GM21360 (cell line): ENCODE measurements around the gene SLC6A17.

ENCODE experiments used
- ATAC-seq: cut with Tn5 transposase; IDR thresholded peaks from one replicate; pipeline ENCODE4 v1.9.1; 2021; ENCODE audit warnings: mild to moderate bottlenecking, moderate library complexity; ENCODE audit not compliant: unreplicated experiment

The SLC6A17 gene

GRCh38 chr1:110218137-110218536 lies 67.8 kb downstream of the SLC6A17 start:
- ATAC-seq: no peak

- no peak for ATAC-seq
Observed at GRCh38 chr1:110218739-110219138, 68.4 kb downstream of the SLC6A17 start.

- no peak for ATAC-seq
Observed at GRCh38 chr1:110220324-110220723, 70.0 kb downstream of the SLC6A17 start.

- ATAC-seq: no peak
Observed at GRCh38 chr1:110221119-110221518, 70.8 kb downstream of the SLC6A17 start.

GRCh38 chr1:110223127-110223526 lies 72.8 kb downstream of the SLC6A17 start:
- no peak for ATAC-seq

- ATAC-seq: no peak
Observed at GRCh38 chr1:110223581-110223980, 73.3 kb downstream of the SLC6A17 start.

GRCh38 chr1:110224240-110224995 lies 74.1 kb downstream of the SLC6A17 start:
- no peak for ATAC-seq

- no peak for ATAC-seq
Observed at GRCh38 chr1:110225212-110225611, 74.9 kb downstream of the SLC6A17 start.

- ATAC-seq: no peak
Observed at GRCh38 chr1:110225756-110226404, 75.6 kb downstream of the SLC6A17 start.

- no peak for ATAC-seq
Observed at GRCh38 chr1:110227774-110228173, 77.5 kb downstream of the SLC6A17 start.

- ATAC-seq: no peak
Observed at GRCh38 chr1:110228381-110228780, 78.1 kb downstream of the SLC6A17 start.

GRCh38 chr1:110228869-110229268 lies 78.6 kb downstream of the SLC6A17 start:
- no peak for ATAC-seq

GRCh38 chr1:110229348-110230001 lies 79.2 kb downstream of the SLC6A17 start:
- no peak for ATAC-seq

GRCh38 chr1:110230381-110231199 lies 80.3 kb downstream of the SLC6A17 start:
- ATAC-seq: no peak

- no peak for ATAC-seq
Observed at GRCh38 chr1:110233861-110234260, 83.6 kb downstream of the SLC6A17 start.

- ATAC-seq: no peak
Observed at GRCh38 chr1:110234691-110235090, 84.4 kb downstream of the SLC6A17 start.

GRCh38 chr1:110235181-110235833 lies 85.0 kb downstream of the SLC6A17 start:
- no peak for ATAC-seq

- no peak for ATAC-seq
Observed at GRCh38 chr1:110235834-110236682, 85.8 kb downstream of the SLC6A17 start.

GRCh38 chr1:110237386-110238152 lies 87.3 kb downstream of the SLC6A17 start:
- ATAC-seq: no peak
